A549 (cell line): ENCODE results near the gene PRIMPOL. TPM values are rescaled to one million over a fixed set of nuclear protein-coding genes. Genes with fewer than 3 reads are reported as not detected.
"Not testable (repeated sequence)": the region's sequence is repeated elsewhere in the genome, so short reads cannot be mapped to it uniquely, and the experiment has no call there.

Source experiments
- ATAC-seq, 2 experiments: fragments of 200-7000 bp in 1 of 2; fragments of >200 bp in 1 of 2; cut with Nextera tagmentation in 1 of 2; cut with Tn5 transposase in 1 of 2; 3 replicates each; pipeline versions ENCODE4 v1.8.0 to v1.9.1; 2018 to 2020; ENCODE audit warnings: mild to moderate bottlenecking in 1 of 2, moderate library complexity in 1 of 2
- CTCF ChIA-PET: fragments of 300-600 bp; sonication (Branson Sonifier 250); formaldehyde crosslinking; extraction: SDS; loops from one replicate; lab custom pipeline; 2021; ENCODE audit warnings: antibody characterized with exemption, inconsistent platforms; lab: Yijun Ruan, JAX
- POLR2A ChIA-PET: fragments of 350-600 bp; formaldehyde crosslinking; extraction: SDS; loops from one replicate; lab custom pipeline; 2021; ENCODE audit warnings: antibody characterized with exemption, inconsistent platforms; lab: Yijun Ruan, JAX
- DNase-seq, 2 experiments: peaks; one replicate each; pipeline versions ENCODE4 v3.0.0 to v3.0.0-alpha.2; 2011 to 2016; ENCODE audit warnings: low read depth in 1 of 2, low spot score in 1 of 2
- FAIRE-seq: peaks from 2 replicates; lab custom pipeline; 2011; peaks lifted over from hg19 to GRCh38; lab: Jason Lieb, UNC
- H3K27ac ChIP-seq, 2 experiments: fragments of >200 bp; sonication (Bioruptor Twin); formaldehyde crosslinking; 3 replicates each; pipeline ENCODE4 v1.5.1; 2016 to 2017
- H3K4me1 ChIP-seq: fragments of >200 bp; sonication (Bioruptor Twin); formaldehyde crosslinking; 3 replicates; pipeline ENCODE4 v1.6.1; 2016
- H3K4me2 ChIP-seq: fragments of >200 bp; sonication (Bioruptor Twin); formaldehyde crosslinking; 3 replicates; pipeline ENCODE4 v1.6.1; 2016
- H3K4me3 ChIP-seq: fragments of >200 bp; sonication (Bioruptor Twin); formaldehyde crosslinking; 3 replicates; pipeline ENCODE4 v1.5.1; 2016
- H3K9me3 ChIP-seq: fragments of >200 bp; sonication (Bioruptor Twin); formaldehyde crosslinking; 3 replicates; pipeline ENCODE4 v1.6.1; 2016
- CEBPB ChIP-seq, 2 experiments: fragments of >200 bp in 1 of 2; sonication (Bioruptor Twin) in 1 of 2; formaldehyde crosslinking in 1 of 2; IDR thresholded peaks; 2 replicates each; pipeline ENCODE4 v1.6.1; 2012 to 2016
- CHD2 ChIP-seq: fragments of 150-350 bp; IDR thresholded peaks from 2 replicates; pipeline ENCODE4 v1.6.1; 2014; ENCODE audit warnings: low read length; ENCODE audit not compliant: partially characterized antibody
- CHD4 ChIP-seq: fragments of 200-600 bp; sonication (generic); IDR thresholded peaks from 2 replicates; pipeline ENCODE4 v1.6.1; 2016; ENCODE audit warnings: antibody characterized with exemption, mild to moderate bottlenecking, borderline replicate concordance
- EHMT2 ChIP-seq: fragments of 200-600 bp; sonication (generic); IDR thresholded peaks from 2 replicates; pipeline ENCODE4 v1.6.1; 2016; ENCODE audit warnings: antibody characterized with exemption, low read depth, mild to moderate bottlenecking, moderate library complexity
- FOSL2 ChIP-seq, 2 experiments: fragments of 450-650 bp in 1 of 2; fragments of >200 bp in 1 of 2; sonication (Bioruptor Twin) in 1 of 2; formaldehyde crosslinking; IDR thresholded peaks; 2 replicates each; pipeline versions ENCODE4 v1.5.0 to v1.6.1; 2016 to 2020; ENCODE audit warnings: mild to moderate bottlenecking in 1 of 2, moderate library complexity in 1 of 2
- FOXS1 ChIP-seq: fragments of 250-450 bp; sonication (Bioruptor Pico); IDR thresholded peaks from 2 replicates; pipeline ENCODE4 v1.5.0; 2020; ENCODE audit warnings: mild to moderate bottlenecking, moderate library complexity
- HOXB13 ChIP-seq: fragments of 250-450 bp; sonication (Bioruptor Pico); IDR thresholded peaks from 2 replicates; pipeline ENCODE4 v1.5.0; 2020; ENCODE audit warnings: low read depth, mild to moderate bottlenecking, moderate library complexity
- HOXB5 ChIP-seq: fragments of 250-450 bp; sonication (Bioruptor Pico); IDR thresholded peaks from 2 replicates; pipeline ENCODE4 v1.5.0; 2020; ENCODE audit warnings: mild to moderate bottlenecking, moderate library complexity
- JUN ChIP-seq, 2 experiments: fragments of >200 bp; sonication (Bioruptor Twin); formaldehyde crosslinking; IDR thresholded peaks; 2 replicates in 1 of 2; 3 replicates in 1 of 2; pipeline ENCODE4 v1.6.1; 2016 to 2017
- KDM5A ChIP-seq: fragments of 200-600 bp; sonication (generic); IDR thresholded peaks from 2 replicates; pipeline ENCODE4 v1.6.1; 2016; ENCODE audit warnings: antibody characterized with exemption, mild to moderate bottlenecking
- NFE2L2 ChIP-seq: fragments of 150-350 bp; conservative IDR thresholded peaks from 2 replicates; pipeline ENCODE4 v1.6.1; 2014; ENCODE audit warnings: low read length
- RAD21 ChIP-seq, 2 experiments: fragments of >200 bp in 1 of 2; sonication (Bioruptor Twin) in 1 of 2; formaldehyde crosslinking in 1 of 2; IDR thresholded peaks in 1 of 2; conservative IDR thresholded peaks in 1 of 2; 2 replicates in 1 of 2; 3 replicates in 1 of 2; pipeline ENCODE4 v1.6.1; 2012 to 2018; ENCODE audit warnings: inconsistent platforms in 1 of 2
- RCOR1 ChIP-seq: fragments of 150-350 bp; IDR thresholded peaks from 2 replicates; pipeline ENCODE4 v1.6.1; 2014; ENCODE audit warnings: antibody characterized with exemption, low read length, low read depth
- RNF2 ChIP-seq: fragments of 200-600 bp; sonication (generic); IDR thresholded peaks from 2 replicates; pipeline ENCODE4 v1.6.1; 2016; ENCODE audit warnings: low read depth, mild to moderate bottlenecking, antibody characterized with exemption, moderate library complexity, borderline replicate concordance
- TP53 ChIP-seq: fragments of 250-450 bp; sonication (Bioruptor Pico); IDR thresholded peaks from 2 replicates; pipeline ENCODE4 v1.5.0; 2021; ENCODE audit warnings: mild to moderate bottlenecking, moderate library complexity
- ZC3H11A ChIP-seq: fragments of 450-650 bp; IDR thresholded peaks from 2 replicates; pipeline ENCODE4 v1.6.1; 2014; ENCODE audit warnings: antibody characterized with exemption, mild to moderate bottlenecking
- ZSCAN20 ChIP-seq: fragments of 250-450 bp; sonication (Bioruptor Pico); IDR thresholded peaks from 2 replicates; pipeline ENCODE4 v1.8.0; 2022; ENCODE audit warnings: mild to moderate bottlenecking, moderate library complexity
- WGBS: methylation state at CpG from one replicate; pipeline ENCODE4 v1.1.6; 2017; ENCODE audit errors: missing lambda C conversion rate; 5-methylcytosine and 5-hydroxymethylcytosine counted together
- polyA plus RNA-seq, 4 experiments: library from polyadenylated mRNA; depleted of rRNA in 3 of 4; stranded (reverse); fragments of >200 nt; fragmentation: RNase III in 1 of 4; extraction: RNeasy Plus Mini Kit Qiagen cat#74134 plus additional on column Dnase treatment in 1 of 4; gene quantifications; 2 replicates in 3 of 4; 3 replicates in 1 of 4; pipeline ENCODE4 v1.2.3, GENCODE V29; 2011 to 2017
- TF ChIP-seq, protein P1 (sequence below): IDR thresholded peaks from 2 replicates; pipeline ENCODE4 v1.6.1; 2012
- TF ChIP-seq, protein P2 (sequence below): fragments of 250-450 bp; sonication (Bioruptor Pico); IDR thresholded peaks from 2 replicates; pipeline ENCODE4 v1.5.0; 2021; ENCODE audit warnings: mild to moderate bottlenecking, moderate library complexity, borderline replicate concordance
- TF ChIP-seq, protein P3 (sequence below): IDR thresholded peaks from 2 replicates; pipeline ENCODE4 v1.6.1; 2012
- TF ChIP-seq, protein P4 (sequence below): fragments of 450-650 bp; IDR thresholded peaks from 2 replicates; pipeline ENCODE4 v1.6.1; 2014; ENCODE audit warnings: antibody characterized with exemption
- TF ChIP-seq, protein P5 (sequence below): fragments of >200 bp; sonication (Bioruptor Twin); formaldehyde crosslinking; IDR thresholded peaks from 3 replicates; pipeline ENCODE4 v1.6.1; 2016
- TF ChIP-seq, protein P6 (sequence below): fragments of 200-600 bp; sonication (generic); IDR thresholded peaks from 2 replicates; pipeline ENCODE4 v1.6.1; 2016; ENCODE audit warnings: antibody characterized with exemption, mild to moderate bottlenecking, moderate library complexity

The PRIMPOL gene
- polyA plus RNA-seq, 2 of the 4 experiments (the other 2 are of a cell fraction): 10.0 to 23.9 TPM

DNA sequence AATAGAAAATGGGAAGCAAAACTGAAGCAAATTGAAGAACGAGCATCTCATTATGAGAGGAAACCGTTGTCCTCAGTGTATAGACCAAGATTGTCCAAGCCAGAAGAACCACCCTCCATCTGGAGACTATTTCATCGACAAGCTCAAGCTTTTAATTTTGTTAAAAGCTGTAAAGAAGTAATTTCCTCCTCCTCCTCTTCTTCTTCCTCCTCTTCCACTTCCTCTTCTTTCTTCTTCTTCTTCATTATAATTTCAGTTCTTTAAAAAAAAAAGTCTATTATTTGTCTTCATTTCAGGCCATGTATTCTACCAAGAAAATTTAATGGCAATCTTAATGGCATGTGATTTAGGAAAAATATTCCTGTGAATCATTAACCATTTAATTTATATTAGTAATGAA, 7.6 kb downstream of the PRIMPOL start:
- POLR2A ChIA-PET: no interaction called here
- no peak for ATAC-seq
- CTCF ChIA-PET: no interaction called here
- no peak for DNase-seq
- Histone ChIP-seq H3K9me3 (no peaks in the 10 kb centered on the region), H3K4me1 (no peaks in the 10 kb centered on the region), H3K4me2 (no peak overlapping the region), H3K4me3 (no peak overlapping the region), H3K27ac (no peak overlapping the region)
- TF ChIP-seq, protein P1, sequence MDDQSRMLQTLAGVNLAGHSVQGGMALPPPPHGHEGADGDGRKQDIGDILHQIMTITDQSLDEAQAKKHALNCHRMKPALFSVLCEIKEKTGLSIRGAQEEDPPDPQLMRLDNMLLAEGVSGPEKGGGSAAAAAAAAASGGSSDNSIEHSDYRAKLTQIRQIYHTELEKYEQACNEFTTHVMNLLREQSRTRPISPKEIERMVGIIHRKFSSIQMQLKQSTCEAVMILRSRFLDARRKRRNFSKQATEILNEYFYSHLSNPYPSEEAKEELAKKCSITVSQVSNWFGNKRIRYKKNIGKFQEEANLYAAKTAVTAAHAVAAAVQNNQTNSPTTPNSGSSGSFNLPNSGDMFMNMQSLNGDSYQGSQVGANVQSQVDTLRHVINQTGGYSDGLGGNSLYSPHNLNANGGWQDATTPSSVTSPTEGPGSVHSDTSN: no peak
- TF ChIP-seq, protein P2, sequence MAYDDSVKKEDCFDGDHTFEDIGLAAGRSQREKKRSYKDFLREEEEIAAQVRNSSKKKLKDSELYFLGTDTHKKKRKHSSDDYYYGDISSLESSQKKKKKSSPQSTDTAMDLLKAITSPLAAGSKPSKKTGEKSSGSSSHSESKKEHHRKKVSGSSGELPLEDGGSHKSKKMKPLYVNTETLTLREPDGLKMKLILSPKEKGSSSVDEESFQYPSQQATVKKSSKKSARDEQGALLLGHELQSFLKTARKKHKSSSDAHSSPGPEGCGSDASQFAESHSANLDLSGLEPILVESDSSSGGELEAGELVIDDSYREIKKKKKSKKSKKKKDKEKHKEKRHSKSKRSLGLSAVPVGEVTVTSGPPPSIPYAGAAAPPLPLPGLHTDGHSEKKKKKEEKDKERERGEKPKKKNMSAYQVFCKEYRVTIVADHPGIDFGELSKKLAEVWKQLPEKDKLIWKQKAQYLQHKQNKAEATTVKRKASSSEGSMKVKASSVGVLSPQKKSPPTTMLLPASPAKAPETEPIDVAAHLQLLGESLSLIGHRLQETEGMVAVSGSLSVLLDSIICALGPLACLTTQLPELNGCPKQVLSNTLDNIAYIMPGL (CRISPR knock-in tag): no peak
- TF ChIP-seq RNF2: no peak
- no peak for TF ChIP-seq HOXB13
- no peak for TF ChIP-seq HOXB5
- TF ChIP-seq, protein P3, sequence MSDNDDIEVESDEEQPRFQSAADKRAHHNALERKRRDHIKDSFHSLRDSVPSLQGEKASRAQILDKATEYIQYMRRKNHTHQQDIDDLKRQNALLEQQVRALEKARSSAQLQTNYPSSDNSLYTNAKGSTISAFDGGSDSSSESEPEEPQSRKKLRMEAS: no peak
- TF ChIP-seq CHD4: no peak
- TF ChIP-seq CHD2: no peak
- no peak for TF ChIP-seq CEBPB (IDR thresholded peaks at IDR 0.05)
- TF ChIP-seq RCOR1: no peak
- TF ChIP-seq NFE2L2: no peak
- TF ChIP-seq FOSL2 (IDR thresholded peaks at IDR 0.05): no peak
- TF ChIP-seq FOSL2 (CRISPR knock-in tag; IDR thresholded peaks at IDR 0.05): no peak
- no peak for TF ChIP-seq TP53 (CRISPR knock-in tag)
- 87% methylated on average over 3 of the region's 3 CpGs for WGBS
- FAIRE-seq: no peak

DNA sequence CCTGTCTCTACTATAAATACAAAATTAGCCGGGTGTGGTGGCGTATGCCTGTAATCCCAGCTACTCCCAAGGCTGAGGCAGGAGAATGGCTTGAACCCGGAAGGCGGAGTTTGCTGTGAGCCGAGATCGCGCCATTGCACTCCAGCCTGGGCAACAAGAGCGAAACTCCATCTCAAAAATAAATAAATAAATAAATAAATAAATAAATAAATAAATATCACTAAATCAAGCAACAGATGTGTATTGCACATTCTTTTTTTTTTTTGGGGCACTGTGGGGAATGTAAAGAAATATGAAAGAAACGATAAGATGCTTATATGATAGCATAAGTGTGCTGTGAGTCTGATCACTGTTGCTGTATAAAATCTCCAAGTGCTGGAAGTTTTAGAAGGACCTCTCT, 8.3 kb downstream of the PRIMPOL start:
- H3K27ac ChIP-seq, POLR2A ChIA-PET, CTCF ChIA-PET, H3K4me2 ChIP-seq, FAIRE-seq, H3K4me1 ChIP-seq, H3K9me3 ChIP-seq, H3K4me3 ChIP-seq, ATAC-seq, DNase-seq: not testable (repeated sequence)
- 92% methylated on average over 9 of the region's 9 CpGs for WGBS
- peak; percentile 63 for TF ChIP-seq ZC3H11A

DNA sequence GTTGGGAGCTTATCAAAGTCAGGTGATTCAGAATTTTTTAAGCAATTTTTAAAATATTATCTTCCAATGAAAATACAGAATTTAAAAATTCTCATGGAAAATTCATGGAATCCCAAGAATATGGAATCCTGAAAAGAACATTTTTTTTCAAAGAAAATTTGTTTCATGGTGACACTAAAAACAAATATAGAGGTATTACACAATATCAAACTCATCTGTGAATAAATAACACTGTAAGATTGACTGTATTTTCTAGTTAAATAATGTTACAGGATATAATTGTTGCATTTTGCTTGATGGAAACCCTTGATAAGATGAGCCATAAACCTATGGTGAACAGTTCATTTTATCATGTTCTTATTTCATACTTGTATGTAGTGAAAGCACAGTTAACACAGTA, 11.4 kb downstream of the PRIMPOL start:
- ChIA-PET POLR2A (no interaction called here), CTCF (no interaction called here)
- no peak for FAIRE-seq
- Histone ChIP-seq H3K27ac (no peak overlapping the region), H3K9me3 (no peaks in the 10 kb centered on the region), H3K4me1 (no peaks in the 10 kb centered on the region), H3K4me2 (no peak overlapping the region), H3K4me3 (no peak overlapping the region)
- no peak for ATAC-seq
- DNase-seq: no peak
- TF ChIP-seq, protein P4, sequence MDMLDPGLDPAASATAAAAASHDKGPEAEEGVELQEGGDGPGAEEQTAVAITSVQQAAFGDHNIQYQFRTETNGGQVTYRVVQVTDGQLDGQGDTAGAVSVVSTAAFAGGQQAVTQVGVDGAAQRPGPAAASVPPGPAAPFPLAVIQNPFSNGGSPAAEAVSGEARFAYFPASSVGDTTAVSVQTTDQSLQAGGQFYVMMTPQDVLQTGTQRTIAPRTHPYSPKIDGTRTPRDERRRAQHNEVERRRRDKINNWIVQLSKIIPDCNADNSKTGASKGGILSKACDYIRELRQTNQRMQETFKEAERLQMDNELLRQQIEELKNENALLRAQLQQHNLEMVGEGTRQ: no peak
- TF ChIP-seq FOXS1 (no peak), EHMT2 (no peak), CHD2 (no peak), KDM5A (no peak), JUN (IDR thresholded peaks at IDR 0.05) (no peak), ZSCAN20 (CRISPR knock-in tag) (no peak), RCOR1 (no peak), TP53 (CRISPR knock-in tag) (no peak), CEBPB (IDR thresholded peaks at IDR 0.05) (no peak), RNF2 (no peak), RAD21 (conservative IDR thresholded peaks at IDR 0.05 in 1 of 2, IDR thresholded peaks at IDR 0.05 in 1 of 2) (no peak)
- TF ChIP-seq, protein P5, sequence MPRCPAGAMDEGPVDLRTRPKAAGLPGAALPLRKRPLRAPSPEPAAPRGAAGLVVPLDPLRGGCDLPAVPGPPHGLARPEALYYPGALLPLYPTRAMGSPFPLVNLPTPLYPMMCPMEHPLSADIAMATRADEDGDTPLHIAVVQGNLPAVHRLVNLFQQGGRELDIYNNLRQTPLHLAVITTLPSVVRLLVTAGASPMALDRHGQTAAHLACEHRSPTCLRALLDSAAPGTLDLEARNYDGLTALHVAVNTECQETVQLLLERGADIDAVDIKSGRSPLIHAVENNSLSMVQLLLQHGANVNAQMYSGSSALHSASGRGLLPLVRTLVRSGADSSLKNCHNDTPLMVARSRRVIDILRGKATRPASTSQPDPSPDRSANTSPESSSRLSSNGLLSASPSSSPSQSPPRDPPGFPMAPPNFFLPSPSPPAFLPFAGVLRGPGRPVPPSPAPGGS: no peak
- TF ChIP-seq, protein P2 (CRISPR knock-in tag): no peak
- TF ChIP-seq, protein P6, sequence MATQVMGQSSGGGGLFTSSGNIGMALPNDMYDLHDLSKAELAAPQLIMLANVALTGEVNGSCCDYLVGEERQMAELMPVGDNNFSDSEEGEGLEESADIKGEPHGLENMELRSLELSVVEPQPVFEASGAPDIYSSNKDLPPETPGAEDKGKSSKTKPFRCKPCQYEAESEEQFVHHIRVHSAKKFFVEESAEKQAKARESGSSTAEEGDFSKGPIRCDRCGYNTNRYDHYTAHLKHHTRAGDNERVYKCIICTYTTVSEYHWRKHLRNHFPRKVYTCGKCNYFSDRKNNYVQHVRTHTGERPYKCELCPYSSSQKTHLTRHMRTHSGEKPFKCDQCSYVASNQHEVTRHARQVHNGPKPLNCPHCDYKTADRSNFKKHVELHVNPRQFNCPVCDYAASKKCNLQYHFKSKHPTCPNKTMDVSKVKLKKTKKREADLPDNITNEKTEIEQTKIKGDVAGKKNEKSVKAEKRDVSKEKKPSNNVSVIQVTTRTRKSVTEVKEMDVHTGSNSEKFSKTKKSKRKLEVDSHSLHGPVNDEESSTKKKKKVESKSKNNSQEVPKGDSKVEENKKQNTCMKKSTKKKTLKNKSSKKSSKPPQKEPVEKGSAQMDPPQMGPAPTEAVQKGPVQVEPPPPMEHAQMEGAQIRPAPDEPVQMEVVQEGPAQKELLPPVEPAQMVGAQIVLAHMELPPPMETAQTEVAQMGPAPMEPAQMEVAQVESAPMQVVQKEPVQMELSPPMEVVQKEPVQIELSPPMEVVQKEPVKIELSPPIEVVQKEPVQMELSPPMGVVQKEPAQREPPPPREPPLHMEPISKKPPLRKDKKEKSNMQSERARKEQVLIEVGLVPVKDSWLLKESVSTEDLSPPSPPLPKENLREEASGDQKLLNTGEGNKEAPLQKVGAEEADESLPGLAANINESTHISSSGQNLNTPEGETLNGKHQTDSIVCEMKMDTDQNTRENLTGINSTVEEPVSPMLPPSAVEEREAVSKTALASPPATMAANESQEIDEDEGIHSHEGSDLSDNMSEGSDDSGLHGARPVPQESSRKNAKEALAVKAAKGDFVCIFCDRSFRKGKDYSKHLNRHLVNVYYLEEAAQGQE: no peak
